Hepatic stellate cell (primary cell): ENCODE measurements around the gene POFUT1.
A peak's percentile ranks its signal among the peaks of the same experiment; 100 is the strongest.
"Not testable (repeated sequence)": the region's sequence is repeated elsewhere in the genome, so short reads cannot be mapped to it uniquely, and the experiment has no call there.

ENCODE experiments used
- DNase-seq: peaks from one replicate; pipeline ENCODE4 v3.0.0; 2011; ENCODE audit warnings: low spot score

POFUT1 gene

GRCh38 chr20:32189123-32189410 is 18.6 kb upstream of the POFUT1 start:
- no peak for DNase-seq

DNA sequence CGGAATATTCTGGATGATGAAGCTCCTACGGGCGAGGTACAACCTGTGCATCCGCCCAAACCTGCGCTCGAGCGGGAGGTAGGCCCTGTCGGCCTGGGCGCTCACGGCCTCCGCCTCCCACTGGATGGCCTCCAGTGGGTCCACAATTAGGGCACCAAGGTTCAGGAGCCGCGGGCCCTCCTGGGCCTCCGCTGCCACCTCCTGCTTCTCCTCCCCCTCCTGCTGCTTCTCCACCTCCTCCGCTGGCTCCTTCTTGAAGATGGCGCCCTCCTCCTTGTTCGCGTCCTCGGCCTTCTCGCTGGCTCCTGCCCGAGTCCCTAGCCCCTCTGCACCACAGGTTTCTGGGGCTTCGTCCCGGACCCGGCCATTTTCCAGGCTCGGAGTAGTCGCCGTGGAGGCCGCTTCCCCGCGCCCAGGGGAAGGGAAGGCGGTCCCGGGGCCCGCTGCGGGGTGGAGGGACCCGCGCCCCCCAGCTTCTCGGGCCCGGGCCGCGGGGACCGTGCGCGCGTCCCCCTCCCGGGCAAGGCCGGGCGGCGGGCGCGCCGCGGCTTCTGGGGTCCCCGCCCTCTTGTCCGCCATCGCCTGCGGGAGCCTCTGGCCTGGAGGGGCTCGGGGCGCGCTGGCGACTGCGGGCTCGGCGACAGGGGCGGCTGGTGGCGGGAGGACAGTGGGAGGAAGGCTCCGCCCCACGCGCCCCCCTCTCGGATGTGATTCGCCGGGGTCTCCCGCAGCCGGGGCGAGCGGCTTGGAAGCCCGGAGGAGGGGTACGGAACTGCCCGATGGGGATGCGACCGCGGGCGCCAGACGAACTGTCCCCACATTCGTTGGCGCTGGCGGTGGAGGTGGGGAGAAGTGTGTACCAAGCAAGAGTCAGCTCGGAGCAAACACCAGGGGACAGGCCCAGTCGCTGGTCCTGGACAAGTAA is 17.7 kb upstream of the POFUT1 start:
- peak; percentile 48 for DNase-seq

DNA sequence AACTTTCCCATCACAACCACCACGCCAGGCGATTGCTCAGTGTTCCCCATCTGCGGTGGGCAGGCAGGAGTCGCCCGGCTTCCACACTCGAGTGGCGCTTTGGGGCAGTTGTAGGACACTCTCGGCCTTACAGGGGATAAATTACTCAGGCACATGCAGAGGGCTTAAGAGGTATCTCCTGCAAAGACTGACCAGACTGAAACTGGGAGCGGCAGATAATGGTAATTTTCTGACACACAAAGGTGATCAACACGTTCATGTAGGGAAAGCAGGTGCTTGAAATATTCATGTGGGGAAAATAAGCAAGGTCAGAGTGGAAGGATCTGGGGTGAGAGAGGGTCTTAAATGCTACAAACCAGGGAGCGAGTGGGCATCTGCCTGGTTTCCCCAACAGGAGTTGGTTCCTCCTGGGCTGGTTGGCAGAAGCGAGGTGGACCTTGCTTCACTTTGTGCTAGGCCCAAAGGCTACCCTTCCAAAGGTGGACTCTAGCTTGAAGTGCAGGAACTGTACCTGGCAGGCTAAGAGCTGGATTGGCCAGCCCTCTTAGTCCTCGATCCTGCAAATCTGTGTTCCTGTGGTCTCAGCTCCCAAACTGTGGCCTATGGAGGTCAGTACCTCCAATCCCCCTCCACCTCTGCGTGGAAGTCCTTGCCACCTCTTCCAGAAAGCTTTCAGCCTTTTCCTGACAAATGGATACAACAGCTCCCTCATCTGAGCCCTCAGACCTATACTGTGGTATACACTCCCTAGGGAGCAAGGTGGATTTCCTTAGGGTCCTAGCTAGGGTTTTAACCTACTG is 16.9 kb upstream of the POFUT1 start:
- no peak for DNase-seq

DNA sequence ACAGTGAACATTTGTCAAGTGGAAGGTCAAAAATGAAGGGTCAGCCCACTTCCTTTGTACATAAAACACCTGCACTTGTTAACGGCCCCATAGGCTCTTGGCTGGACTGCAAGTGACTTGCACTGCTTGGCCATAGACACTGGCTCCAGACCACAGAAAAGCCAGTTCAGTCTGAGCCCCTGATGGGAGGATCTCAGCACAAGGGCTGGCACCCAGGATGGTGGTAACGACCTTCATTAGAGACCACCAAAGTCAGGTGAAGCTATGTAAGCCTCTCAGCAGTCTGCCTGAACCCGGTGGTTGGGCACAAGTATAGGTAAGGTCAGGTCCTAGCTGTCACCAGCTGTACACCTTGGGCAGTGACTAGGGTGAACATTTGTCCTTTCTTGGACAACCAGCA is 16.3 kb upstream of the POFUT1 start:
- no peak for DNase-seq

- no peak for DNase-seq
These were observed 15.8 kb upstream of the POFUT1 start for GRCh38 chr20:32191873-32192272.

DNA sequence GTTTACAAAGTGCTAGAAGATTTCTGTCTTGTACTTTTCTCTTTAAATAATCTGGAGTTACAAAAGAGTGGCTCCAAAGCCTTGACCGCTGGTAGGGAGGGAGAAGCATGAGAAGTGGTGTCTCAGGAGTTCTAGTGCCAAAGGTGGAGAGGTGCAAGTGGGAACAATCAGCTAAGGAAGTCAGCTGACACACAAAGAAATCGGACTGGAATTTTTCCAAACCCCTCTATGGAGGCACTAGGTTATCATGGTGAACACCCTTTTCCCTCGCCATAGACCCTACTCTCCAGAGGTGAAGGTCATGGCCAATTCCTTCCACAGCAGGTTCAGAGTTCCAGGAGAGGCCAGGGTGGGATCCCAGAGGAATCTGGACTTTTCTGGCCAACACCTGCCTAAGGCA is 15.0 kb upstream of the POFUT1 start:
- no peak for DNase-seq

DNA sequence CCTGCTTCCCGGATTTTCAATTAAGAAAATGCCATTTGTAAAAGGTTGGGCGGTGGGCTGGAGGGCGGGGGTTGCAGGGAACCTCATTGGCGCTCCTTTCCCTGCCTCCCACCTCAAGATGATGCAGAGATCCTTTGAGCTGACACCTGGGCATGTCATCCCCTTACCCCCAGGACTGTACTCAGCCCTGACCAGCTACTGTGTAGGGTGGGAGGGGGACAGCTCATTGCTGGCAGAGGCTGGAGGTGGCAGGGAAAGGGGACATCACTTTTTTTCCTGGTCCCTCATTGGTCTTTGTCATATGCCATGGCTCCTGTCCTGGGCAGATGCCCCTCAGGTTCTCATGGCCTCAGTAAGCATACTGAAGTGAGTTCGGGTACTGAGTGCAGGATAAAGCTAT is 14.3 kb upstream of the POFUT1 start:
- not testable (repeated sequence) for DNase-seq

- no peak for DNase-seq
These were observed 13.7 kb upstream of the POFUT1 start for GRCh38 chr20:32193996-32194395.

GRCh38 chr20:32195581-32195980 is 12.1 kb upstream of the POFUT1 start:
- no peak for DNase-seq

- not testable (repeated sequence) for DNase-seq
These were observed 11.1 kb upstream of the POFUT1 start for GRCh38 chr20:32196613-32197012.

- DNase-seq = not testable (repeated sequence)
These were observed 10.5 kb upstream of the POFUT1 start for GRCh38 chr20:32197136-32197535.

- DNase-seq = no peak
These were observed 8.7 kb upstream of the POFUT1 start for GRCh38 chr20:32199006-32199405.

DNA sequence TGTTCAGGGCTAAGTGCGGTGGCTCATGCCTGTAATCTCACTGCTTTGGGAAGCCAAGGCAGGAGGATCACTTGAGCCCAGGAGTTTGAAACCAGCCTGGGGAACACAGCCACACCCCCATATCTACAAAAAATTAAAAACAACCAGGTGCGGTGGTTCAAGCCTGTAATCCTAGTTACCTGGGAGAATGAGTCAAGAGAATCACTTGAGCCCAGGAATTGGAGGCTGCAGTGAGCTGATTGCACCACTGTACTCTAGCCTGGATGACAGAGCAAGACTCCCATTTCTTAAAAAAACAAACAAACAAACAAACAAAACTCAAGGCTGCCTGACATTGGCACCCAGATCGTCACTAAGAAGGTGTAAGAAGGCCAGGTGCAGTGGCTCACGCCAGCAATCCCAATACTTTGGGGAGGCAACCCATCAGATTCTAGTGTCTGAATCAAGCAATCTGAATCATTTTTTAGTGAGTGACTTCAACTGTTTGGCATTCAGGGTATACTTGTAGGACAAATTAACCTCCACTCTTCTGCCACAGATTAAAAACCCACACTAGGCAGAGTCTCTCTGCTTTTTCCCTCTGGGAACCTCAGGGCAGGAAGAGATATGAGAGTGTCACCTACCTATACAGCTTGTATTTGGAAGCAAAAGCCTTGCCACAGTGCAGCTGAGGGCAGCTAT is 6.2 kb upstream of the POFUT1 start:
- DNase-seq = peak; percentile 58

- no peak for DNase-seq
These were observed 5.7 kb upstream of the POFUT1 start for GRCh38 chr20:32201977-32202363.

DNA sequence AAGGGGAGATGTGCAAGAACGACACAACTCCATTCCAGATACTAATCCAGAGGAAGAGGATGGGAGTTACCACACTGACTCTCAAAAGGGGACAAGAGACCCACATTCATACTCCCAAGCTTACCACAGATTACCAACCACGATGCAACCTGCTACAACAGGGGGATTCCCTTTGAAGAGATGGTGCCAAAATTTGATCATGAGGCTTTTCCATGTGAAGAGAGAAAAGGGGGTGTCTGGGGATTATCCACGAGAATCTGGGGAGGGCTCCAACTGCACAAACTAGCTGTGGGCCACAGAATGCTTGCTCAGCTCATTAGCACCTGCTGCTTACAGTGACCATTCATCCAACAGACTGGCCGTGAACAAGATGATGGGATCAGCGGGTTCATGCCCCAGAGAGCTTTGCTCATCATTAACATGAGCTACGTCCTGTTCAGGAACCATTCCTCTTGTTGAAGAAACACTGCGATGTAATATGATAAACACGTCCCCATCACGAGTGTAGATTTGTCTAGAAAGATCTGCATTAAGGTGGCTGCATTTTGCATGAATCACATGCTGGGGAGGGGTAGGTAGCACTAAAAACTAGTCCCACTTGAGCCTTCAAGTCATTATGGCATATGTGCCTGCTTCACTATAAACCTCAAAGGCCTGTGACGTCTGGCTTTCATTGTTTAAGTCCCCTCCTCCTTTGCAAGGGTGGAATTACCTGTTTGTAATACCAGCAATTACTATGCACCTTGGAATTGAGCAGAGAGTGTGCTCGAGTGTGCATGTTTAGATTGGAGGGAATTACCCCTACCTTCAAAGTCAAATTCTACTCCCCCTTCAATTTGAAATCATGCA is 4.1 kb upstream of the POFUT1 start:
- no peak for DNase-seq

- DNase-seq = no peak
These were observed 3.2 kb upstream of the POFUT1 start for GRCh38 chr20:32204205-32205109.

DNA sequence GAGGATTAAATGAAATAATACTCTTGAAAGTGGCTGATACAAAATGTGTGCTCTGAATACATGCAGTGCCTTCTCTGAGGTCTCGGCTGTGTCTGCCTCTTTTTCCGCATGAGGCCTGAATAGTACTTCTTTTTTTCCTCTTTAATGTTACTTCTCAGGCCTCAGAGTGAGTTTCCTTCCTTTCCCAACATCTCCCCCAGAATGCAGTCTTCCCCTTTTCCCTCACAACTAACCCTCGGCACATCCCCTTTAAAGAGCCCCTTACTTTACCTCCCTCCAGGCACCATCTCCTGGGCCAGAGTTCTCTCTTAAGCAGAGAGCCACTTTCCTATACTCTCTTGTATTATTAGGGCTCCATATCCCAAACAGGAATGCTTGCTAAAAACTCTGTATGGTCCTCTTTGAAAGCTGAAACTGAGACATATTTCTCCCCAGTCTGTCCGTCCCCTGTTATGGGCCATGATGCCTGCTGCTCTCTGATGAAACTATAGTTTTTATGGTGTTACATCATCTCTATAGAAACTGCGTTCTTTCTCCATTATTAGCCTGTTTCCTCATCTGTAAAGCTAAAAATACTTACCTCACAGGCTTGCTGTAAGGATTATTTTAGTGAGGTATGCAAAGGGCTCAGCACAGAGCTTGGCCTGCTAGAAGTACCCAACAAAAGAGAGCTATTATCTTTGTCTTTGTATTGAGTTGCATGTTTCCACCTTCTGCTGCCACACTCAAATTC is 2.4 kb upstream of the POFUT1 start:
- peak; percentile 22 for DNase-seq

GRCh38 chr20:32205843-32206759 is 1.6 kb upstream of the POFUT1 start:
- DNase-seq = no peak
